GM18508 (cell line): ENCODE measurements around the gene SORL1.

Experiments
- ATAC-seq: cut with Tn5 transposase; IDR thresholded peaks from one replicate; pipeline ENCODE4 v1.9.1; 2021; ENCODE audit warnings: moderate number of reproducible peaks; ENCODE audit not compliant: insufficient read depth, unreplicated experiment

The SORL1 gene

GRCh38 chr11:121574801-121575200, 122.7 kb downstream of the SORL1 start:
- ATAC-seq: no peak

- ATAC-seq: no peak
Measured at GRCh38 chr11:121575250-121575962, 123.3 kb downstream of the SORL1 start.

DNA sequence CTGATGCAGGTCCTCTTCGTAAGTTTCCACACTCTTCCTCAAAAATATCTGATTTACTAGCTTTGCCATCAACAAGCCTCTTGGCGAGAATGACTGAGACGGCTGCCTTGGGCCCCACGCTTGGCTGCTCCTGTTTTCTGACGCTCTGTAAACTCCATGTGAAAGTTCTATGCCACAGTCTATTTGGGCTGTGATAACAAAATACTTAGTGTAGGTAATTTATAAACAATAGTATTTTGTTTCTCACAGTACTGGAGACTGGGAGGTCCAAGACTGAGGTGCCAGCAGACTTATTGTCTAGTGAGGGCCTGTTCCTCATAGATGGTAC, 123.8 kb downstream of the SORL1 start:
- ATAC-seq: no peak

- ATAC-seq: no peak
Measured at GRCh38 chr11:121576531-121576930, 124.4 kb downstream of the SORL1 start.

DNA sequence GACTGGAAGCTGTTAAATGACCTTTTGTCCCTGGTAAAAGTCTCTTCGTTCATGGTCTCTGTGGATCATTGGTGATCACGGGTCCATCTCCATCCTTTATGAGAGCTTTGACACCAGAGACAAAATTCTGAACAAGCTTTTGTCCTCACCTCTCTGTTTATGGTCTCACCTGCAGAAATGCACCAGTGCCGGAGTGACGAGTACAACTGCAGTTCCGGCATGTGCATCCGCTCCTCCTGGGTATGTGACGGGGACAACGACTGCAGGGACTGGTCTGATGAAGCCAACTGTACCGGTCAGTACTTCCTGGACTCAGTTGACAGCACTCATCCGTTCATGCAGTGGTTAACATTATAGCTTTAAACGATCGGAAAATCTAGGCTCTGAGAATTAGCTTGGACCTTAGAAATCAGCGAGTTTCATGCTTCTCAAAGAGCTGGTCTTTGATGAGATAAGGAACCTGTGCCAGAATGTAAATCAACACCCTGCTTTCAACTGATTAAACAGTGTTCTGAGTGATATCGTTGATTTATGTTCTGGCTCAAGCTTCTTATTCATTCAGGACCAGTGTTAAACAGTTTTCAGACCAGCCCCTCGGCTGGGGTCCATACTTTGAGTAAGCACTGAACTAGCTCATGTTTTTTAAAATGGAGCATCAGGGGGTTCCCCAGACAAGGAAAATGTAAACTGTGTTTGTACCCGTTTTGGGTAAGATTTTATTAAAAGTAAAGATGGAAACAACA, 125.2 kb downstream of the SORL1 start:
- no peak for ATAC-seq

- no peak for ATAC-seq
Measured at GRCh38 chr11:121578251-121578976, 126.3 kb downstream of the SORL1 start.

DNA sequence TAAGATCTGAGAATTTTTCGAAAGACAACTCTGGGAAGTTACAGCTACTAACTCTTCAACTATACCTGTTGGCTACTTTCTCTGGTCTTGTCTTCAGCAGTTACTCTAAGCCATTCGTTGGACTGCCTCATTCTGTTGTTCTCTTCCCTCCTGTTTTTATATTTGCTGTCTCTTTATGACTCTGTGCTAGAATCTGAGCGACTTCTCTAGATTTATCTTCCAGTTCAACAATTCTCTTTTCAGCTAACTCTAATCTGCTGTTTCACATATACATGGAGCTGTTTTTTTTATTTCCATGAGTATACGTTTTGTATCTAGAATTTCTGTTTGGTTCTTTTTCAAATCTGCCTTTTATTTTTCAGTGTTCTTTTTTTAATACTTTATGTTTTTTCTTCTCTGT, 128.0 kb downstream of the SORL1 start:
- no peak for ATAC-seq

DNA sequence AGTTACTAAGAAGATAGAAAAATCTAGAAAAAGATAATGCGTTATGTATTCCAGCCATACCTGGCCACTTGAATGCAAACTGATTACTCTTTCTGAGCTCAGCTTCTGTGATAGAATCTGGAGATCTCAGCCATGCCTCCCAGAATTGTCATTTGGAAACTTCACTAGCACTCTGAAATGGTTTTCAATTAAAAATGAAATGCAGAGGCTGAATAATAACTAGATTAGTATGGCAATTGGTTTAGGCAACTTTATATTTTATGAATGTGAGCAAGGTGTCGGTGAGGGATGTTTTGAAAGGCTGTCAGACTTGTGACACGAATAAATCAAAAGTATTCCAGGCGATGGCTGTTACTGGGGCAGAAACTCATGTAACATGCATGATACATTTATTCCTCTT, 129.5 kb downstream of the SORL1 start:
- no peak for ATAC-seq

- ATAC-seq: no peak
Measured at GRCh38 chr11:121582296-121582695, 130.2 kb downstream of the SORL1 start.

- ATAC-seq: no peak
Measured at GRCh38 chr11:121583825-121584224, 131.7 kb downstream of the SORL1 start.

- no peak for ATAC-seq
Measured at GRCh38 chr11:121586750-121587149, 134.6 kb downstream of the SORL1 start.

GRCh38 chr11:121587182-121587581, 135.1 kb downstream of the SORL1 start:
- no peak for ATAC-seq

GRCh38 chr11:121588747-121589146, 136.6 kb downstream of the SORL1 start:
- no peak for ATAC-seq

DNA sequence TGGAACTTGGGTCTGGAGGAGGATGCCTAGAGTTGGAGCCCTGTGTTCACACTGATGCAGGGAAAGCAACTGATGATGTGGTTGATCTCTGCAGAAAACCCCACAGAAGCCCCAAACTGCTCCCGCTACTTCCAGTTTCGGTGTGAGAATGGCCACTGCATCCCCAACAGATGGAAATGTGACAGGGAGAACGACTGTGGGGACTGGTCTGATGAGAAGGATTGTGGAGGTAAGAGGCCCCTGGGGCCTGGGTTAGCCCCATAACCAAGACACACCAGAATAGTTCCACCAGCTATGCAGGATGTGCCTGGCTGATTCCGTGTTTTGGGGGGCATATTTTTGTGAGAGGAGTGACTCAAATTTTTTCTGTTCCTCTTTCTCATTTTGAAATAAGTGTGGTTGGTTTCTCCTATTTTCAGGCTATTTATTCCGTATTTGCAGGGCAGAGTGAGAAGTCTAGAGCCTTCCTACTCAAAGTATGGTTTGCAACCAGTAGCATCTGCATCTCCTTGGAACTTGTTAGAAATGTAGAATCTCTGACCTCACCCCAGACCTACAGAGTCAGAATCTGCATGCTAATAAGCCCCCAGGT, 137.9 kb downstream of the SORL1 start:
- peak; percentile 57 for ATAC-seq

DNA sequence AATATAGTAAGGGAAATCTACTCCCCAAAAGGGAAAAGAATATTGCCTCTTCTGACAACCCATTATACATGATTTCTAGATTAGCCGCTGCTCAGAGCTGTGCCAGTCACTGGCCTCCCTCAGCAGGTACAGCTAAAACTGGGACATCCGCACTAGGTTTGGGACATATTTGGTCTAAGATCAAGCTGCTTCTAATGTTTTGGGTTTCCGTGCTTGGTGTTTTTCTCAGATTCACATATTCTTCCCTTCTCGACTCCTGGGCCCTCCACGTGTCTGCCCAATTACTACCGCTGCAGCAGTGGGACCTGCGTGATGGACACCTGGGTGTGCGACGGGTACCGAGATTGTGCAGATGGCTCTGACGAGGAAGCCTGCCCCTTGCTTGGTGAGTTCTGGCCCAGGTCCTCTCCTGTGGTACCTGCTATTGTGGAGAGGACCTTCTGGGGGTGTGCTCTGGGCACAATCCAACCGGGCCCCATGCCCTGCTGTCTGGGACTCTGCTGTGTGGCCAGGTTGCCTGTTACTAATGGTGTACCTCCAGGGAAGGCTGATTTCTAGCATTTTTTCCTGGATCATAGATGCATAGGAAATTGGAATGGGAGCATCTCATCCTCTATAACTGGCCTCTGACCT, 138.8 kb downstream of the SORL1 start:
- ATAC-seq: no peak

DNA sequence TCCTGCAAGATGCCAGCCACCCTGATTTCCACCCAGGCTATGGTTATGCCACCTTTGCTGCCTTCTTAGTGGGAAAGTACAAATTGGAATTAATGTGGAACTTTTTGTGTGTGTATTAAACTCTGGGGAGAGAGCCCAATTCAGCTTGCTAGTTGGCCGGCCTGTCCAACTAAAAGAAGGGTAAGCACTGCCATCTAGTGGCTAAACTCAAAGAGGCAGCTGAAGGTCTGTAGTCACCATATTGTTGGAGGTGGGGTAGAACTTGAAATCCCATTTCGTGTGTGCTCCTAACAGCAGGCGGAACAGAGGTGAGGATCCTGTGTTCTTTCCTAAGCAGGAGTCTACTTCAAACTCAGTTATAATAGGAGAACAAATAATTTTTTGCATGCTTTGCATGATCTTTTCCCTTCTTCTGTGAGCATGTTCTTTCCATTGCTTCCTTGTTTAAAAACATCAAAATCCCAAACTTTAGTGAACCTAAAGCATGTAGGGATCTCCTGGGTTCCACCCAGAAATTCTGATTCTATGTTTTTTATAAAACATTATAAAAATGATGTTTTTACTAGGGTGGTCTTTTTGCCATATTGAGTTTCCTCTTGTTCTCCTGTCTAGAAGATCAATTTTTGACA, 139.4 kb downstream of the SORL1 start:
- ATAC-seq: no peak

- no peak for ATAC-seq
Measured at GRCh38 chr11:121592708-121593107, 140.6 kb downstream of the SORL1 start.

DNA sequence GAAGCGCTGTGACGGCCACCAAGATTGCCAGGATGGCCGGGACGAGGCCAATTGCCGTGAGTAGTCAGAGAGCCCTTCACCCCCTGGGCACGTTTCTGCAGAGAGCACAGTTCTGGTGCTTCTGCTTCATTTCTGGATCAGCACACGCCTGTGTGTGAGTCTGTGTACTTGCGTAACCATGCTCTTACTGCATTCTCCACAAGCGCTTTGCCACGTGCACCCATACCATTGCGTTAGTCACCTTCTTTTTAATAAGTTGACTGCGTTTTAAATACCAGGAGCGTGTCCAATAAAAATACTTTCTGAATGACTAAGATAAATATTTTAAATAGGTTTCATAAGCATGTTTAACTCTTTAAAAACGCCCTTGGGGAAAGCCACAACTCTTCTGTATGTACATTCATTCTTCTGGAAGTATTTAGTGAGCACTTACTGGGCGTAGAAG, 143.6 kb downstream of the SORL1 start:
- no peak for ATAC-seq

- no peak for ATAC-seq
Measured at GRCh38 chr11:121596195-121597155, 144.4 kb downstream of the SORL1 start.
